Left lung (tissue), 10 donors: ENCODE results near the gene CLCN2. TPM values are rescaled to one million over a fixed set of nuclear protein-coding genes. Genes with fewer than 3 reads are reported as not detected.

Experiments used
- ATAC-seq: fragments of 200-7000 bp; cut with Tn5 transposase; one replicate; pipeline ENCODE4 v1.9.1; 2020; ENCODE audit warnings: moderate library complexity
- DNase-seq, 4 donors: peaks; one replicate each; pipeline ENCODE4 v3.0.0-alpha.2; 2013 to 2020
- H3K27ac ChIP-seq, 2 donors: fragments of 200-600 bp; sonication (generic) in 1 of 2; one replicate each; pipeline versions ENCODE4 v1.5.0 to v1.8.0; 2020 to 2021
- H3K27me3 ChIP-seq, 2 donors: fragments of 200-600 bp; sonication (generic) in 1 of 2; one replicate each; pipeline versions ENCODE4 v1.5.0 to v1.8.0; 2020 to 2021
- H3K36me3 ChIP-seq, 2 donors: fragments of 200-600 bp; sonication (generic) in 1 of 2; one replicate each; pipeline versions ENCODE4 v1.5.0 to v1.8.0; 2020 to 2021
- H3K4me1 ChIP-seq, 2 donors: fragments of 200-600 bp; one replicate each; pipeline ENCODE4 v1.8.0; 2021
- H3K4me3 ChIP-seq, 2 donors: fragments of 200-600 bp; sonication (generic) in 1 of 2; one replicate each; pipeline versions ENCODE4 v1.5.0 to v1.8.0; 2020 to 2021; ENCODE audit warnings: mild to moderate bottlenecking in 1 of 2
- H3K9me3 ChIP-seq, 2 donors: fragments of 200-600 bp; sonication (generic) in 1 of 2; one replicate each; pipeline versions ENCODE4 v1.5.0 to v1.8.0; 2020 to 2021
- intact Hi-C, 2 donors: fragments of 100-400 bp; cut with DNase I; formaldehyde crosslinking; loops; one replicate each; pipeline versions ENCODE4 v1.11.2 to v1.14.2; 2022
- polyA plus RNA-seq, 6 donors: library from polyadenylated mRNA; unstranded; fragments of 120-200 nt; gene quantifications; one replicate each; pipeline ENCODE4 v1.2.1, GENCODE V29; 2013; ENCODE audit not compliant: insufficient read length in 6 of 6
- total RNA-seq, 2 donors: library from RNA; stranded (reverse); fragmentation: NEBNext Ultra II Directional; extraction: Animal tissue kit (Norgen Biotek cat#: 25700); gene quantifications; one replicate each; pipeline ENCODE4 v1.2.1, GENCODE V29; 2021
- TF ChIP-seq, protein P1 (sequence below), 2 donors: fragments of 200-600 bp; sonication (generic) in 1 of 2; IDR thresholded peaks; one replicate each; pipeline versions ENCODE4 v1.5.0 to v1.8.0; 2021; ENCODE audit warnings: antibody characterized with exemption in 2 of 2
- donor health status: DM: no; HTN: yes; CAD: no.
- donor health status: DM: no; HTN: no; CAD: no.

Gene CLCN2
- total and polyA plus RNA-seq, 8 donors, result 4.4 to 12.0 (median 10.1) TPM

DNA sequence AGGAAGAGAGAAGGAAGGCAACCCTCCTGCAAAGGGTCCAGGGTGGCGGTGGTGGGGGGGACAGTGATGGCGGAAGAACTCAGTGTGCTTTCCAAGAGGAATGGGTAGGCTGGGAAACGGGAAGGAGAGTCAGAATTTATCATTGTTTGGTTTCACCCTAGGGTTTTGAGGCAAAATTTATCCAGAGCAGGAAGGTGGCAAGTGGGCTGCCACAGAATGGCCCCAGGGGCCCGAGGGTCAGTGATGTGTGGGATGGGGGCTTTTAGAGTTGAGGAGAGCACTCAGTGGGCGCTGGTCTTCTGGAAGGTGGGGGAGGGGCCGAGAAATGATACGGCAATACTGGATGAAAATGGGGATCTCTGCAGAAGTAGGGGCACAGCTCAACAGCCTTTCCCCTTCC lies 23.4 kb downstream of the CLCN2 start:
- peak overlapping the region; percentile 38 to 90 for H3K27ac ChIP-seq
- peaks cover 6 to 41% of the 10 kb centered on the region in 2 donors for H3K36me3 ChIP-seq
- ATAC-seq, result no peak
- no peaks in the 10 kb centered on the region for H3K9me3 ChIP-seq
- no peaks in the 10 kb centered on the region for H3K27me3 ChIP-seq
- TF ChIP-seq, protein P1, sequence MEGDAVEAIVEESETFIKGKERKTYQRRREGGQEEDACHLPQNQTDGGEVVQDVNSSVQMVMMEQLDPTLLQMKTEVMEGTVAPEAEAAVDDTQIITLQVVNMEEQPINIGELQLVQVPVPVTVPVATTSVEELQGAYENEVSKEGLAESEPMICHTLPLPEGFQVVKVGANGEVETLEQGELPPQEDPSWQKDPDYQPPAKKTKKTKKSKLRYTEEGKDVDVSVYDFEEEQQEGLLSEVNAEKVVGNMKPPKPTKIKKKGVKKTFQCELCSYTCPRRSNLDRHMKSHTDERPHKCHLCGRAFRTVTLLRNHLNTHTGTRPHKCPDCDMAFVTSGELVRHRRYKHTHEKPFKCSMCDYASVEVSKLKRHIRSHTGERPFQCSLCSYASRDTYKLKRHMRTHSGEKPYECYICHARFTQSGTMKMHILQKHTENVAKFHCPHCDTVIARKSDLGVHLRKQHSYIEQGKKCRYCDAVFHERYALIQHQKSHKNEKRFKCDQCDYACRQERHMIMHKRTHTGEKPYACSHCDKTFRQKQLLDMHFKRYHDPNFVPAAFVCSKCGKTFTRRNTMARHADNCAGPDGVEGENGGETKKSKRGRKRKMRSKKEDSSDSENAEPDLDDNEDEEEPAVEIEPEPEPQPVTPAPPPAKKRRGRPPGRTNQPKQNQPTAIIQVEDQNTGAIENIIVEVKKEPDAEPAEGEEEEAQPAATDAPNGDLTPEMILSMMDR (IDR thresholded peaks at IDR 0.05), result no peak
- H3K4me1 ChIP-seq, result peaks cover 19 to 67% of the 10 kb centered on the region in 2 donors
- DNase-seq, result peak in 1 of 4 donors; percentile 24
- intact Hi-C loops, result no loop called here
- H3K4me3 ChIP-seq, result no peak overlapping the region

DNA sequence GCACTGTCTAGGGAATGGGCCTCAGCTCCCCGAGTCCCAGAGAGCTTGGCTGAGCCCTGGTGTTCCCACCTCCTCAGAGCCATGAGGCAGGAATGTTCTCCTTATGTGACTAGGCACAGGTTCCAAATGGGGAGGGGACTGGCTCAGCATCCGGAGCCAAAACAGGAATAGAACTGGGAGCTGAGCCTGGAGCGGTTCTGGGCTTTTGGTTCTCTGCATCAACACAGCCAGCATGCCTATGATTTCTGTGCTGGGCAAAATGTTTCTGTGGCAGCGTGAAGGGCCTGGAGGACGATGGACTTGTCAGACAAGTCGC lies 24.0 kb downstream of the CLCN2 start, which contains the start of gene FAM131A:
Gene FAM131A (plus strand): TSS at position 202 of the 316 bp plus-strand sequence. CDS start 31 bp downstream, at position 233.
- intact Hi-C loops, result no loop called here
- Histone ChIP-seq H3K36me3 (peaks cover 6 to 41% of the 10 kb centered on the region in 2 donors), H3K27me3 (no peaks in the 10 kb centered on the region), H3K4me1 (peaks cover 19 to 72% of the 10 kb centered on the region in 2 donors), H3K27ac (peak within 1 kb of the TSS; percentile 89 to 90), H3K9me3 (no peaks in the 10 kb centered on the region), H3K4me3 (peak within 1 kb of the TSS; percentile 78 to 84)
- TF ChIP-seq, protein P1 (IDR thresholded peaks at IDR 0.05), result no peak
- no peak for ATAC-seq
- peak in 2 of 4 donors; percentile 41 for DNase-seq

DNA sequence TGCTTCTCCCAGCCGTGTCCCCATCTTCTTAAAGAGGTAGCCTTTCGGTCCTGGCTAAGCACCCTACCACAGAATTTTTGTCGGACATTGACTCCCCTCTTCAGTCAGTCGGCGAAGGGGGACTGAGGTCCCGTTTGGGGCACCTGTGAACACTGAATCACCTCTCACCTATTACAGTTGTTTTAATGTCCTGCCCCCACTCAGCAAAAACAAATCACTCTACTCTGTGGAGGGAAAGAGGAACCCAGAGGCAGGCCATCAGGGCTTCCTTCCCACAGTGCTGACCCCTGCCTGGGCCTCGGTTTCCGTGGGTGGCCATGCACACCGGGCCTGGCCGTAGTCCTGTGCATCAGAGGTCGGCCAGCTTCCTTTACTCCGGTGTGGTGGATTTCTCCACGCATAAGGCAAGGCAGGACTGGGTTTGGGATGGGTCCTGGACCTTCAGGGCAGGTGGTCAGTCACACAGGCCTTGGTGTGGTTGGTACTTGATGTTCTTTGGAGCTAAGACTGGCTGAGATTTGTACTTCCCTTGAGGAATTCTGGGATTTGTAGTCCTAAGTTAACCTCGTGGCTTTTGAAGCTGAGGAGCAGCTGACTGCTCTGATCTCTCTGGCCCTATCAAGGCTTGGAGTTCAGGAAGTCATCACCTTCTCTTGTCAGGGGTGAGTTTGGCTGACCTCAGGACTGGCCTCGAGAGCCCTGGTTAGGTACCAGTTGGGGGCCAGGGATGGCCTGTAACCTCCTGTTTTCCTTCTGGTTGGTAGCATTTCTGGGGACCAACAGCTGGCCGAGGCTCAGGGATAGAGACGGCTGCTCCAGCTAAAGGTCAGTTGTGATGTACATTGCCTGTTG lies 24.6 kb downstream of the CLCN2 start:
- ATAC-seq (peak; percentile 14), DNase-seq (peak in 2 of 4 donors; percentile 39 to 72)
- peak overlapping the region; percentile 78 to 84 for H3K4me3 ChIP-seq
- H3K27me3 ChIP-seq, result no peaks in the 10 kb centered on the region
- peaks cover 19 to 75% of the 10 kb centered on the region in 2 donors for H3K4me1 ChIP-seq
- intact Hi-C loops, result no loop called here
- peak overlapping the region; percentile 89 to 90 for H3K27ac ChIP-seq
- TF ChIP-seq, protein P1 (IDR thresholded peaks at IDR 0.05), result no peak
- H3K36me3 ChIP-seq, result peaks cover 11 to 41% of the 10 kb centered on the region in 2 donors
- H3K9me3 ChIP-seq, result no peaks in the 10 kb centered on the region

DNA sequence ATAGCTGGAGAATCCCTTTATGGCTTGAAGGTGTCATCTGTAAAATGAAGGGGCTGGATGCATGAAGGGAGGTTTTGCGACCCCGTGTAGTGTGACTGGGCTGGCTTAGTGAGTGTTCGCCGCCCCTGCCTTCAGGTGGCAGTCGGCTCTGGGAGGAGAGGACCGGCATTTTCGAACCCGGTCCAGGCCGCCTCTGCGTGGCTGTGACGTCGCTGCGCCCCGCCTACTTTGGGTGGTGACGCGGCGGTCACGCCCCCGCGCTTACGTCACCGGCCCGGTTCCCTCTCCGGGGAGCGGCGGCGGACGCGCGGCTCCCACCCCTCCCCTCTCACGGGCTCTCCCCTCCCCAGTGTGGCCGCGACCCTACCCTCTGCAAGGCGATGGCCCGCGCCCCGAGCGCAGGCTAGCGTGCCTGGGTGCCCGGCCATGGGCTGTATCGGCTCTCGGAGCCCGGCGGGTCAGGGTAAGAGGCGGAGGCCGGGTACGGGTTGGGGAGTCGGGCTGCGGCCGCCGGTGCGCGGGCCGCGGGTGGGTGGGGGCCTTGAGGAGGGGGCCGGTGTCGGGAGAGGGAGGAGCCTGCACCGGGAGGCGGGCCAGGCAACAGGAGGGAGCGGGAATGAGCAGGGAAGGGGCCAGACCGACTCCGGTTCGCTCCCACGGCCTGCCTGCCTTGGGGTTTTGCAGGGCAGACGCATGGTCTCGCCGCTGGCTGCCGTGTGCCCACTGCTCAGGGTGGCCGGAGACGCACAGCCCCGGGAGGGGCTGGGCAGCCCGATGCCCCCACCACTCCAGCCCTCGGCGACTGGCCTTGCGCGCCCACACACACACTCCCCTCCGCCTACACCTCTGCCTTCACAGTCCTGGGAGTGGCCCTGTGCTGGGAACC lies 25.5 kb downstream of the CLCN2 start:
- H3K4me1 ChIP-seq, result peaks cover 19 to 74% of the 10 kb centered on the region in 2 donors
- H3K27me3 ChIP-seq, result no peaks in the 10 kb centered on the region
- peak; percentile 81 for ATAC-seq
- H3K27ac ChIP-seq, result peak overlapping the region; percentile 89 to 90
- no peaks in the 10 kb centered on the region for H3K9me3 ChIP-seq
- H3K4me3 ChIP-seq, result peak overlapping the region; percentile 78 to 84
- peaks cover 16 to 45% of the 10 kb centered on the region in 2 donors for H3K36me3 ChIP-seq
- peak; percentile 80 to 96 (median 90) for DNase-seq
- intact Hi-C loops, result no loop called here
- TF ChIP-seq, protein P1 (IDR thresholded peaks at IDR 0.05), result no peak
